ENCODE measurements around the gene SLX4IP. TPM values are rescaled to one million over a fixed set of nuclear protein-coding genes. Genes with fewer than 3 reads are reported as not detected.
"Not testable (repeated sequence)": the region's sequence is repeated elsewhere in the genome, so short reads cannot be mapped to it uniquely, and the experiment has no call there.

SLX4IP gene
- total RNA-seq, 2 experiments from 2014 or later = 4.9 to 5.2 TPM

DNA sequence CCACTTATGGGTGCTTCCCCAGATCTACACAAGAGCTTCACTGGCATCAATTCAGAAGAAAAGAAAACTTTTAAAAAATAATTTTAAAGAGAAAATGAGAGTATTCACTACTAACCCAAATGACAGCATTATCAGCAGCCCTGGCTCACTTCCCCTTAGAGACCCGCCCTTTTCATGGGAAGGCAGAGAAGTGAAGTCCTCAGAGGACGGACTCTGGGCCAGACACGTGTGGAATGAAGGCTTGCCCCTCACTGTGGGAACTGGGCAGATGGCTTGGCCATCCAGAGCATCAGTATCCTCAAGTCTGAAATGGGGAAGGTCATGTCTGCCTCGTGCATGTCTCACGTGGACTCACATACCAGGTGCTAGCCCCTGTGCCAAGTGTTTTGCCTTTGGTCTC lies 175.1 kb downstream of the SLX4IP start:
- CTCF ChIA-PET = no interaction called here
- H3K4me3 Mint-ChIP-seq = no peak overlapping the region
- no peaks in the 10 kb centered on the region for H3K9me3 Mint-ChIP-seq

DNA sequence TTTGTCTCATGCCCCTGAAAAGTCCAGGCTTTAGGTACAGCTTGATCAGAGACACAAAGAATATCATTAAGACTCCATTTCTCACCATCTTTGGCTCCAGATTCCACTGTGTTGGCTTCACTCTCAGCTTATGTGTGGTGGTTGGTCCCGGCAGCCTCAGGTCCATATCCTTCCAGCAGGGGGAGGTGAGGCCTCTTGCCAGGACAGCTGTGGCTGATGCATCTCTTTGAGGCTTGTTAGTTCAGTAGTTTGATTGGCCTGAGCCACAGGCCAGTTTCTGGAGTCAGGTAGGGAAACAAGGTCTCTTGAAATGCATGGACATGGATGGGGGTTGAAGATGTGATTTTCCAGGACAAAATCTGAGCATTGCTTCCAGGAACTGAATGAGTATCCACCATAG lies 176.3 kb downstream of the SLX4IP start:
- peaks cover 25% of the 10 kb centered on the region for H3K36me3 Mint-ChIP-seq (ENCODE audit: low read depth)
- H3K4me3 Mint-ChIP-seq = no peak overlapping the region
- CTCF ChIA-PET = interaction anchor here (0.8 kb wide), 1 partner anchor 25 kb away, joined by 3 read pairs; no protein-coding TSS in a partner anchor
- H3K27me3 Mint-ChIP-seq (ENCODE audit: low read depth) = no peaks in the 10 kb centered on the region
- H3K9me3 Mint-ChIP-seq = no peaks in the 10 kb centered on the region
- no peaks in the 10 kb centered on the region for H3K4me1 Mint-ChIP-seq (ENCODE audit: low read depth)
- intact Hi-C loops (cut with micrococcal nuclease) = no loop called here
- peak; percentile 17 for DNase-seq
- no peak overlapping the region for H3K27ac Mint-ChIP-seq

More for the DNA sequence above, 175.1 kb downstream of the SLX4IP start:
- no peaks in the 10 kb centered on the region for H3K27me3 Mint-ChIP-seq (ENCODE audit: low read depth)
- intact Hi-C loops (cut with micrococcal nuclease) = no loop called here
- H3K27ac Mint-ChIP-seq = no peak overlapping the region
- no peak for DNase-seq
- peaks cover 24% of the 10 kb centered on the region for H3K36me3 Mint-ChIP-seq (ENCODE audit: low read depth)
- H3K4me1 Mint-ChIP-seq (ENCODE audit: low read depth) = no peaks in the 10 kb centered on the region

DNA sequence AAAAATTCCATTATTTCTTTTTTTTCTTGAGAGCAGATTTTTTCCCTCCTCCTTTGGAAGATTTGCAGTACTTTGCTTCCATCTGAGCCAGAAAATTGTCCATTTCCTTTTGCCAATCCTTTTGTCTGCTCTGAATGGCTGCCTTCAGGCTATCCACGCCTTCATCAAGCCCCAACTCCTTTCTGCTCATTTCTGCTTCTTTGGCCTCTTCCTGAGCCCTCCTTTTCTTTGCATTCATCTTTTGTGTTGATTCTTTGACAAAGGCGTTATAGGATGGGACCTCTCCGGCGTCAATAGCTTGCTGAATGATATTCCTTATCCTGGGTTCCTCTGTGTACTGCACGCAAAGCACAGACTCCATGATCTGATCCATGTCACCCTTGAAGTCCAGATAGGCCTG lies 178.3 kb downstream of the SLX4IP start:
- peaks cover 22% of the 10 kb centered on the region for H3K36me3 Mint-ChIP-seq (ENCODE audit: low read depth)
- CTCF ChIA-PET; H3K27me3 Mint-ChIP-seq (ENCODE audit: low read depth); H3K27ac Mint-ChIP-seq; intact Hi-C loops (cut with micrococcal nuclease); H3K4me3 Mint-ChIP-seq; DNase-seq; H3K4me1 Mint-ChIP-seq (ENCODE audit: low read depth); H3K9me3 Mint-ChIP-seq: not testable (repeated sequence)

DNA sequence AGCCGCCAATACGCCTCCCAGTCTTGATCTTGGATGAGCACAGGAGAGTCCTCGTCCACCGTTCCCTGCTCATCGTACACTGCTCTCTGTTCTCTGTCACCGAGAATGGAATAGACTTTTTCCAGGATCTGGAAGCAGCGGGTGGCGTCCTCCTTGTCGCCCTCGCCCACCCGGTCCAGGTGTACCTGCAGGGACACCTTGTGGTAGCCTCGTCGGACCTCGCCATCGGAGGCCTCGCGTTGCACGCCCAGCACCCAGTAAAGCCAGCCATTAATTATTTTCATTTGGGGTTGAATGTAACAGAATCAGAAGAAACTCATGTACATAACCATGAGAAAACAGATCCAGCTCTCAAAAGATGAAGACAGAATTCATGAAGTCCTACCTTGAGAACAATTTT lies 178.8 kb downstream of the SLX4IP start:
- CTCF ChIA-PET = no interaction called here
- Mint-ChIP-seq H3K9me3 (no peaks in the 10 kb centered on the region), H3K4me1 (ENCODE audit: low read depth) (no peaks in the 10 kb centered on the region), H3K27me3 (ENCODE audit: low read depth) (no peaks in the 10 kb centered on the region), H3K36me3 (ENCODE audit: low read depth) (peaks cover 20% of the 10 kb centered on the region), H3K27ac (no peak overlapping the region), H3K4me3 (no peak overlapping the region)
- no peak for DNase-seq
- intact Hi-C loops (cut with micrococcal nuclease) = no loop called here

DNA sequence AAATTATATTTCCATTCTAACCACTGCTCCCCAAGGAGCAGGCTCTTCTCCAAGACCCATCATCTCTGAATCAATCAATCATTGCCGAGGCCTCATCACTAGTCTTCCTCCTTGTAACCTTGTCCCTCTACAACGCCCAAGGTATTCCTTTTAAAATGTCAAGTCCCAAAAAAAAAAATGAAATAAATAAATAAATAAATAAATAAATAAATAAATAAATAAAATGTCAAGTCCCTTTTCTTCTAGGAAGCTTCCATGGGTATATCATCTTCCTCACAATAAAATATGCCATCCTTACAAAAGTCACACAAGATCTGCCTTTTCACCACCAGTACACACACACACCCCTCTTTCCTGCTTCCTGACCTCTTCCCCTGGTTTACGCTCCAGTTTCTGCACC lies 181.1 kb downstream of the SLX4IP start:
- Mint-ChIP-seq H3K36me3 (ENCODE audit: low read depth) (peaks cover 20% of the 10 kb centered on the region), H3K27ac (no peak overlapping the region), H3K27me3 (ENCODE audit: low read depth) (no peaks in the 10 kb centered on the region), H3K4me1 (ENCODE audit: low read depth) (no peaks in the 10 kb centered on the region), H3K9me3 (no peaks in the 10 kb centered on the region), H3K4me3 (no peak overlapping the region)
- intact Hi-C loops (cut with micrococcal nuclease) = no loop called here
- DNase-seq = no peak
- CTCF ChIA-PET = no interaction called here

DNA sequence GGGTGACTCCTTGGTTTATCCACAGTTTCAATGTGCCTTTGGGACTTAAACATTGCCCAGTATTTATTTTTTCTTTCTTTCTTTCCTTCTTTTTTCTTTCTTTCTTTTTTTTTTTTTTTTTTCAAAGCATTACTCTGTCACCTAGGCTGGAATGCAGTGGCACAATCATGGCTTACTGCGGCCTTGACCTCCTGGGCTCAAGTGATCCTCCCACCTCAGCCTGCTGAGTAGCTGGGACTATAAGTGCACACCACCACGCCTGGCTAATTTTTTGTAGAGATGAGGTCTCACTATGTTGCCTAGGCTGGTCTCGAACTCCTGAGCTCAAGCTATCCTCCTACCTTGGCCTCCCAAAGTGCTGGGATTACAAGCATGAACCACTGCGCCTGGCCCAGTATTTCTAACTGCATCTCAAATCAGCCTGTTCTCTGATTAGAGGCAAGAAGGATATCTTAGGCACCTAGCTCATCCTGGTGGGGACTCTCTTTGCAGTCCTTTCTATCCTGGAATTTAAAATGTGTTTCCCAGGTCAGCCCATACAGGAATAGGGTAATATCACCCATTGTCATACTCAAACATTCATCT lies 182.5 kb downstream of the SLX4IP start:
- H3K9me3 Mint-ChIP-seq; H3K27me3 Mint-ChIP-seq (ENCODE audit: low read depth); CTCF ChIA-PET; H3K4me1 Mint-ChIP-seq (ENCODE audit: low read depth); H3K4me3 Mint-ChIP-seq; H3K27ac Mint-ChIP-seq; DNase-seq; intact Hi-C loops (cut with micrococcal nuclease): not testable (repeated sequence)
- peaks cover 27% of the 10 kb centered on the region for H3K36me3 Mint-ChIP-seq (ENCODE audit: low read depth)

DNA sequence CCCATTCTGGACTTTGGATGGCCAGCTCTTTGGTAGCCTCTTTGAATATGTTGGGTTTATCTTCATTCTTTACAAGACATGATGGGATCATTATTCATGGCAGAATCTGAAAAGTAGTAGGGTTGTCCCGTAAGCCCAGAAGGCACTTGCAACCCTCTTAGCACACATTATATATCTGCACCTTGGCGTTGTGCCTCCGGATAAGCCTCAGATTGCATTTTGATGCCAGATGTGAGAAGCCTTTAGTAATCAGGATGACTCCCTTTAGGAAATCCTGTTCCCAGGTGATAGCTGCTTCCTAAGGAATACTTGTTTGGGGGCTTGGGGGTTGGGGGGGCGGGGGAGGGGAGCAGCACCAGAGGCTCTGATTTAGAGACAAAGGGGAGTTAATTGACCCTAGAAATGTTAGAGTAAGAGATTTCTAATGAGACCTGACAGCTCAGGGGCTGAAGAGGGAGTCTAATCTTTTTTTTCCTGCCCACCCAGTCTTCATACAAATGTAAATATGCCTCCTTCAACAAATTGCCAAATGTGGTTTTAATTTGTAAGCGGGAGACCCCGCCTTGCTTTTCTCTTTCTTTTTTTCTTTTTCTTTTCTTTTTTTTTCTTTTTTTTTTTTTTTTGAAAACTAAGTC lies 183.6 kb downstream of the SLX4IP start:
- Mint-ChIP-seq H3K4me3 (no peak overlapping the region), H3K4me1 (ENCODE audit: low read depth) (no peaks in the 10 kb centered on the region), H3K36me3 (ENCODE audit: low read depth) (peaks cover 24% of the 10 kb centered on the region), H3K27me3 (ENCODE audit: low read depth) (no peaks in the 10 kb centered on the region), H3K9me3 (no peaks in the 10 kb centered on the region), H3K27ac (no peak overlapping the region)
- intact Hi-C loops (cut with micrococcal nuclease) = no loop called here
- CTCF ChIA-PET = no interaction called here
- no peak for DNase-seq

DNA sequence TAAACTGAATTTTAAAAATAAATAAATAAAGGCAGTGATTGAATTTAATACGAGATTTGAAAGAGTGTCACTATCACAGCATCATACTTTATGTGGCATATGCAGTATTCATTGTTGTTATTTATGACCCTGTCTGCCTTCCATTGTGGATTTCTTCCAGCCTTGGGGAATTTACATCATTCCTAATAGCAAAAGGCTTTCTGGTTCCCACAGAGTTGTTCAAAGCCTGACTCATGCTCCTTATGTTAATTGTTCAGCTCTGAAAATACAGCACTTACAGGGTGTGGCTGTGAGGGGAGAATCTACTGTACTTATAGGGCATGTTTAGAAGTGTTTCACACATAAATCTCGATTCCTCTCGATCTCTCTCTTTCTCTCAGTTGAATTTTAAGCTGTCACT lies 184.3 kb downstream of the SLX4IP start:
- CTCF ChIA-PET = no interaction called here
- DNase-seq = no peak
- no peaks in the 10 kb centered on the region for H3K27me3 Mint-ChIP-seq (ENCODE audit: low read depth)
- no peaks in the 10 kb centered on the region for H3K4me1 Mint-ChIP-seq (ENCODE audit: low read depth)
- no peaks in the 10 kb centered on the region for H3K9me3 Mint-ChIP-seq
- intact Hi-C loops (cut with micrococcal nuclease) = no loop called here
- H3K4me3 Mint-ChIP-seq = no peak overlapping the region
- peaks cover 27% of the 10 kb centered on the region for H3K36me3 Mint-ChIP-seq (ENCODE audit: low read depth)
- no peak overlapping the region for H3K27ac Mint-ChIP-seq

DNA sequence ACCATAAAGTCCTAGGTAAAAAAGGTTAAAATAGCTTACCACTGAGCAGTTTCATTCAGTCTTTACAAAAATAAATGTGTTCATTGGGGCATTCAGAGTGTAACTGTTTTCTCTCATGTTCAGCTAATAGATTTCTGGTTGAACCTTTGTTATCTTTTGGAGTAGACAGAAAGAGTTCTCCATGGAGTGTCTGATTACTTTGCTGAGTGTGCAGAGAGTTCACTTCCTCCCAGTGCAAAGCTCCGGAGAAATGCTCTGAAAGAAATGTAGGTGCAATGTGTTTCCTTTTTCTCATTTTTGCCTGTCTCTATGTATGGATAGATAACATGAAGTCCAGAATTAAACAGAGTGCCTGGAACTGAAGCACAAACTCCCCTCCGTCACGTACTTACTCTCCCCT lies 186.0 kb downstream of the SLX4IP start:
- Mint-ChIP-seq H3K9me3 (no peaks in the 10 kb centered on the region), H3K27me3 (ENCODE audit: low read depth) (no peaks in the 10 kb centered on the region), H3K4me3 (no peak overlapping the region), H3K4me1 (ENCODE audit: low read depth) (no peaks in the 10 kb centered on the region), H3K27ac (no peak overlapping the region), H3K36me3 (ENCODE audit: low read depth) (peaks cover 23% of the 10 kb centered on the region)
- CTCF ChIA-PET = no interaction called here
- intact Hi-C loops (cut with micrococcal nuclease) = no loop called here
- no peak for DNase-seq

DNA sequence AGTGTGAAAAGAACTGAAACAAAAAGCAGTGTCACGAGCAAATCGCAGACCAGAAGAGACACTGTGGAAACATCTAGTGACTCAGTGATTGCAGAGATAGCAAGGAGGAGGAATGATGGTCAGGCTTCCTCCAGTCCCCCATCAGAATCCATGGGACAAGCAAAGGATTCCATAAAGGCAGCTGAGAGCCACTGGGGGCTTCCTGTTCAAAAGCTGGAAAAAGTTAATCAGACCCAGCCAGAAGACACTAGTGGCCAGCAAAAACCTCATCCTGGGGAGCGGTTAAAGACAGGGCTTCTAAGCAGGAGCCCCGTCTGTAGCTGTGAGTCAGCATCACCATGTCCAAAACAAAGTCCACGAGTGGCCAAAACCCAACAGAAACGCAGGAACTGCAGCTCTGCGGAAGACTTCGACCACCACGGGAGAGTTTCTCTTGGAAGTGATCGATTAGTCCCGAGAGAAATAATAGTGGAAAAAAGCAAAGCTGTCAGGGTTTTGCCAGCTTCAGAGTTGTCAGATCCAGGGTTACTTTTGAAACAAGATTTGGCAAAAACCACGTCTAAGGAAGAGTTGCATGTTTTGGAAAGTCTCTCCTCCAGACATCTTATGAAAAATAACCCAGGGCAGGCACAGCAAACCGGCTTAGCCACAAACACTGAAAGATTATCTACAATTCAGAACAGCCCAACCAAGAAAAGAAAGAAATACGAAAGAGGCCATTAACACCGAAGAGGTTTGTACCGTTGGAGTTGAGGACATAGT lies 187.7 kb downstream of the SLX4IP start:
- H3K36me3 Mint-ChIP-seq (ENCODE audit: low read depth) = peaks cover 25% of the 10 kb centered on the region
- no peak overlapping the region for H3K4me3 Mint-ChIP-seq
- DNase-seq = no peak
- intact Hi-C loops (cut with micrococcal nuclease) = no loop called here
- no peaks in the 10 kb centered on the region for H3K4me1 Mint-ChIP-seq (ENCODE audit: low read depth)
- no peak overlapping the region for H3K27ac Mint-ChIP-seq
- CTCF ChIA-PET = interaction anchor here (1.0 kb wide), 1 partner anchor 994 kb away, joined by 3 read pairs; no protein-coding TSS in a partner anchor
- no peaks in the 10 kb centered on the region for H3K27me3 Mint-ChIP-seq (ENCODE audit: low read depth)
- no peaks in the 10 kb centered on the region for H3K9me3 Mint-ChIP-seq

DNA sequence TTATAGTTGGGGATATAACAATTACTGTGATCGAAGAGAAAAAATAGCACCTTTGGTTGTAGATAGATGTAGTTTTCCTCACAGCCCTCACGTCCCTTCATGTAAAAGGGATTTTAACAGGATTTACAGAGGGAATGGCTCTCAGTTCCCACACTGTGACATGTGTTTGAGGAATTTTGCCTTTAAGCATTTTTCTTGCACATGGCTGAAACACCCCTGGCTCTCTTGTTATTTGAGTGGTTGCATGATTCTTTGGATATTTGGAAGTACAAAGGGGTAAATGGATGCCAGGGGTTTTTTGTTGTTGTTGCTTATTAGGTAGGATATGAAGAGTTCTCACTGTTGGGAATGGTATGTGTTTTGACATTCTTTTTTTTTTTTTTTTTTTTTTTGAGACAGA lies 190.5 kb downstream of the SLX4IP start:
- intact Hi-C loops (cut with micrococcal nuclease) = no loop called here
- peaks cover 21% of the 10 kb centered on the region for H3K36me3 Mint-ChIP-seq (ENCODE audit: low read depth)
- H3K4me1 Mint-ChIP-seq (ENCODE audit: low read depth) = no peaks in the 10 kb centered on the region
- no peak for DNase-seq
- no peaks in the 10 kb centered on the region for H3K9me3 Mint-ChIP-seq
- H3K4me3 Mint-ChIP-seq = no peak overlapping the region
- H3K27me3 Mint-ChIP-seq (ENCODE audit: low read depth) = no peaks in the 10 kb centered on the region
- CTCF ChIA-PET = no interaction called here
- H3K27ac Mint-ChIP-seq = no peak overlapping the region

DNA sequence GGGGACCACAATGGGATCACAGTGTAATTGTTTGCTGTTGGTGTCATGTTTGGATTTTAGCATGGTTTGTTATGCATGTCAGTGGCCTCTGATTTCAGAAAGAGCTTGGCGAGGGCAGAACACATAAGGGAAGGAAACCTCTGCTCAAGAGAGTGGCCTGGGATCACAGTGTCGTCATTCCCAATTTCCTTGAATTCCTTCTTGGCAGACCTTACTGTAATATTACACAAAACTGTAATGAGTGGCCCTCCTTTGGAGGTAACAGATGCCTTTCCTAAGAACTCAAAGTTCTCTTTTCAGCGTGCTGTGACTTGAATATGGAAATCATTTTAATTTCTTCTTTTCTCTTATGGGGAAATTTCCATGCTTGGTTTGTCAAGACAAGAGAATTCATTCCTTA lies 191.8 kb downstream of the SLX4IP start:
- H3K4me3 Mint-ChIP-seq = no peak overlapping the region
- H3K27ac Mint-ChIP-seq = no peak overlapping the region
- DNase-seq = no peak
- intact Hi-C loops (cut with micrococcal nuclease) = no loop called here
- no peaks in the 10 kb centered on the region for H3K27me3 Mint-ChIP-seq (ENCODE audit: low read depth)
- CTCF ChIA-PET = no interaction called here
- no peaks in the 10 kb centered on the region for H3K4me1 Mint-ChIP-seq (ENCODE audit: low read depth)
- H3K36me3 Mint-ChIP-seq (ENCODE audit: low read depth) = peaks cover 18% of the 10 kb centered on the region
- H3K9me3 Mint-ChIP-seq = no peaks in the 10 kb centered on the region
